Hepatocyte (in vitro differentiated cells): Measurements from ENCODE around the gene TCF7L1.

Experiments used
- EZH2 ChIP-seq: fragments of 200-600 bp; sonication (generic); IDR thresholded peaks from 2 replicates; pipeline ENCODE4 v1.6.1; 2016; ENCODE audit warnings: antibody characterized with exemption, mild to moderate bottlenecking, borderline replicate concordance
- TF ChIP-seq, protein P1 (sequence below): fragments of 200-600 bp; sonication (generic); IDR thresholded peaks from 2 replicates; pipeline ENCODE4 v1.5.1; 2016; ENCODE audit warnings: antibody characterized with exemption, mild to moderate bottlenecking; ENCODE audit not compliant: poor library complexity

DNA sequence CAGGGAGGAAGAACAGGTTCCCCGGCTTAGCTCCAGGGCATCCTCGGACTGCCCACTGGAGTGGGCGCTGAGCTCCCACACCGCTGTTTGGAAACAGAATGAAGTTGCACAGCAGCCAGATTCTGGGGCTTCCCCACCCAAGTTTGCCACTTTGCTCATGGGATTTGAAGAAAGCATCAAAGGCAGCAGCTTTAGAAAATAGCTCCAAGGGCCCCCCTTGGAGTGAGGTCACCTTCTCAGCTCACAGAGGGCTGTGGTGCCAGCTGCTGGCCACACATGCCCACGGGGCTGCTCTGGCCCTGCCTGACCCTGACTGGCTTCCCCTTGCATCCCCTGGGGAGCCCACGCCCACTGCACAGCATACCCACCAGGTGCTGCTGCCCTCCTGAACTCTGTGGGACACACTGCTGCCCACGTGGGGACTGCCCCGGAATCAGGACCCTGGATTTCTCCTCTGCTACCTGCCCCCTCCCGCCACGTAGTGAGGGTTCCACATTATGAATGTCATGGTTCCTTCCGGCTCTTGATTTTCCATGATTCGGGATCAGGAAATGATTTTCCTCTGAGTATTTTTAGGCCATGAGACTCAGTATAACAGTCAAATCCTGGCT is 124.3 kb downstream of the TCF7L1 start:
- TF ChIP-seq, protein P1, sequence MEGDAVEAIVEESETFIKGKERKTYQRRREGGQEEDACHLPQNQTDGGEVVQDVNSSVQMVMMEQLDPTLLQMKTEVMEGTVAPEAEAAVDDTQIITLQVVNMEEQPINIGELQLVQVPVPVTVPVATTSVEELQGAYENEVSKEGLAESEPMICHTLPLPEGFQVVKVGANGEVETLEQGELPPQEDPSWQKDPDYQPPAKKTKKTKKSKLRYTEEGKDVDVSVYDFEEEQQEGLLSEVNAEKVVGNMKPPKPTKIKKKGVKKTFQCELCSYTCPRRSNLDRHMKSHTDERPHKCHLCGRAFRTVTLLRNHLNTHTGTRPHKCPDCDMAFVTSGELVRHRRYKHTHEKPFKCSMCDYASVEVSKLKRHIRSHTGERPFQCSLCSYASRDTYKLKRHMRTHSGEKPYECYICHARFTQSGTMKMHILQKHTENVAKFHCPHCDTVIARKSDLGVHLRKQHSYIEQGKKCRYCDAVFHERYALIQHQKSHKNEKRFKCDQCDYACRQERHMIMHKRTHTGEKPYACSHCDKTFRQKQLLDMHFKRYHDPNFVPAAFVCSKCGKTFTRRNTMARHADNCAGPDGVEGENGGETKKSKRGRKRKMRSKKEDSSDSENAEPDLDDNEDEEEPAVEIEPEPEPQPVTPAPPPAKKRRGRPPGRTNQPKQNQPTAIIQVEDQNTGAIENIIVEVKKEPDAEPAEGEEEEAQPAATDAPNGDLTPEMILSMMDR, result no peak
- no peak for TF ChIP-seq EZH2
